T-helper 9 cell (primary cell): Measurements from ENCODE around the gene CYP2F1.
"Not testable (repeated sequence)": the region's sequence is repeated elsewhere in the genome, so short reads cannot be mapped to it uniquely, and the experiment has no call there.

Experiments used
- DNase-seq: peaks from one replicate; pipeline ENCODE4 v3.0.0-alpha.2; 2020

The CYP2F1 gene

DNA sequence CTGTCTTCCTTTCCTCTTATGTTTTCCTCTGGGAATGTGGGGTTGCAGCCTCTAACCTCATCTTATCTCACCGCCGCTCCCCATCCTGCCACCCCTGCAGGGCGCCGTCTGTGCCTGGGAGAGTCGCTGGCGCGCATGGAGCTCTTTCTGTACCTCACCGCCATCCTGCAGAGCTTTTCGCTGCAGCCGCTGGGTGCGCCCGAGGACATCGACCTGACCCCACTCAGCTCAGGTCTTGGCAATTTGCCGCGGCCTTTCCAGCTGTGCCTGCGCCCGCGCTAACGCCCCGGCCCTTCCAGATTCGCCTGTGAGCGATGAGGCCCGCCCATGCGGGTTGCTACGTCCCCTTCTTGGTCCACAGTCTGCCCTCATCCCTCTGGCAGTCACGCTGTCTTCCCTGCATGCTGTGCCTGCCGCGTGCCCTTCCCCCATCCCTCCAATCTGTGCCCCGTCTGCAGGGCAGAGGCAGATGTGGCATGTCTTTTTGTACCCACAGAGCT, 13.6 kb downstream of the CYP2F1 start:
- peak; percentile 78 for DNase-seq

GRCh38 chr19:41128692-41129091, 14.5 kb downstream of the CYP2F1 start:
- no peak for DNase-seq

DNA sequence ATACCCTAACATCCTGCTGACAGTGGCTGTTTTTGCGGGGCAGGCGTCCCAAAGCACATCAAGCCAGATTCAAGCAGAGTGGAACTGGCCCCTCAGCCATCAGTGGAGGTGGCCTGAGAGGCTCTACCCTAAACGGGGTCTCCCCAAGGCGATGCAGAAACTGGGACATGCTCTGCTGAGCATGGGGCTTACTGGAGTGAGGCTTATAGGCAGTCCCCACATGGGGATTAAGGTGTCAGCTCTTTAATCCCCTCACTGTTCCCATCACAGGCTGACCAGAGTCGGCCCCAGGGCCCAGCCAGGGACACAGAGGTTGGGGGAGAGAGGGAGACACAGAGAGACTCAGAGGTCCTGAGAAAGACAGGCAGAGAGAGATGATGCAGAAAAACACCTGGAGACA, 17.0 kb downstream of the CYP2F1 start:
- no peak for DNase-seq

DNA sequence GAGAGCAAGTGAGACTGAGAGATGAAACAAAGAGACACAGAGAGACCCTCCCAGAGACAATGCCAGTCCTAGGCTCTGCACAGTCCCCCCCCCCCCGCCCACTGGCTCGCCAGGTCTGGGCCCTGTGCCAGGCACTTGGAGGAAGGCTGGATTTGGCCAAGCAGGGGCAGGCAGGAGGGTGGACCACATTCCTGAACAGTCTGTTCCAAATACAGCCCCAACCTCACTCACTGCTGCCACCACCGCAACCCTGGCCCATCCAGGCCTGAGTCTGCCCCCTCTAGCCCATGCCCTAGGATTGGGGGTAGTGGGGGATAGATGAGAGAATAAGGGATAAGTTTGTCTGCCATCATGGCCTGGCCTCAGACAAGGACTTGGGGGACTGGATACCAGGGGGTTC, 19.0 kb downstream of the CYP2F1 start:
- no peak for DNase-seq

DNA sequence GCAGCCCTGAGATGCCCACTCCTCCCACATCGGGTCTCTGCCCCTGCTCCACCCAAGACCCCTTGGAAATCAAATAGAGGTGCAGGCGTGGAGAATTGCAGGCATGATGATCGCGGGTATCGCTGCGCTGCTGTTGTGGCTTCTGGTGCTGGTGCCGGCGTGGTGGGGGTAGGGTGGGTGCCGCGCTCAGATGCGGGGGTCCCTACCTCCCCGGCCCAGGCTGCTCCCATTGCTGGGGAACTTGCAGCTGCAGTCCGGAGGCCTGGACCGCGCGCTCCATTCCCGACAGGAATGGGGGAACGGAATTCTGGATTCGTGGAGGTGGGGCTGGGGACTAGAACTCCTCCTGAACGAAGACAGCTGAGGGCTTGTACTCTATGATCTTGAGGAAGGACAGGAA, 20.4 kb downstream of the CYP2F1 start:
- no peak for DNase-seq

DNA sequence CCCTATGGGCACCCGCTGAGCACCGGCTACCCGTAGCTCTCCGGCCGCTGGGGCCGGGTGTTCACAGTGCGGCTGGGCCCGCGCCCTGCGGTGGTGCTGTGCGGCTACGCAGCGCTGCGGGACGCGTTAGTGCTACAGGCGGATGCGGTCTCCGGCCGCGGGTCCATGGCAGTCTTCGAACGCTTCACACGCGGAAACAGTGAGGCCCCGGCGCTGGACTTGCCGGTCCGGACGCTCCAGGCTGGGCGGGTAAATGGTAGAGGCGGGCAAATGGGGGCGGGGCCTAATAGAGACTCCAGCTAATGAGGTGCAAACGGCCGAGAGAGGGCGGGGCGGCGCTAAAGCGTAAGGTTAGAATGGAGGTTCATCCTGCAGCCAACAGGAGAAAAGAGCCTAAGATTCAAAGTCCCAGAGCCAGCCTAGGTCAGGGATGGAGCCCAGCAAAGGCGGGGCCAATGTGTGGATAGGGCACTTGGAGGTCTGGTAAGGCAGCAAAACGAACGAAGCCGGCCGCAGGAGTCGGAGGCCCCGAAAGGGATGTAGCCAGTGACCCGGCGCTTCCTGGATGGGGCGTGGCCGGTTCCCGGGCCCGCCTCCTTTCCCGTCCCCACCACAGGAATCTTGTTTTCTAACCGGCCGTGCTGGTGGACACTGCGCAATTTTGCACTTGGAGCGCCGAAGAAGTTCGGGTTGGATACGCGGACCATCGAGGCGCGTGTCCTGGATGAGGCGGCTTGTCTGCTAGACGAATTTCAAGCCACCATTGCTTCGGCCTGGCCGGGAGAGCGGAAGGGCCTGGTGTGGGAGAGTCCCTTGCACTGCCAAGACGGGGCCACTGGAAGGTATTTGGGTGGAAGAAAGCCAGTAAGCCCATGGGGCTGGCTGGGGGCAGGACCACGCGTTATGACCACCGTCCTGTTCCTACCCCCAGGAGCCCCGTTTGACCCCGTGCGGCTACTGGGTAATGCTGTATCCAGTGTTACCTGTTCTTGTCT, 21.5 kb downstream of the CYP2F1 start:
- not testable (repeated sequence) for DNase-seq

- DNase-seq = no peak
These were observed 22.6 kb downstream of the CYP2F1 start for GRCh38 chr19:41136636-41137455.

DNA sequence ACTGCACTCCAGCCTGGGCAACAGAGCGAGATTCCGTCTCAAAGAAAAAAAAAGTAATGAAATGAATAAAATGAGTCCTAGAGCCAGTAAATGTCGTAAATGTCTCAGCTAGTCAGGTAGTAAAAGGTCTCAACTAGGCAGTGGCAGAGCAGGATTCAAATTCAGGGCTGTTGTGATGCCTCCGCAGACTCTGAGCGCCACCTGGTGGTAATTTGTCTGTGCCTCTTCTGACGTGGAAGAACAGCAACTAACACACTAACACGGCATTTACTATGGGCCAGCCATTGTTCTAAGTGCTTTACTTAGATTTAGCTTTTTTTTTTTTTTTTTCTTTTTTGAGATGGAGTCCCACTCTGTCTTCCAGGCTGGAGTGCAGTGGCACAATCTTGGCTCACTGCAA, 30.2 kb downstream of the CYP2F1 start:
- peak; percentile 91 for DNase-seq

GRCh38 chr19:41149831-41150230, 35.6 kb downstream of the CYP2F1 start:
- DNase-seq = no peak

- not testable (repeated sequence) for DNase-seq
These were observed 36.8 kb downstream of the CYP2F1 start for GRCh38 chr19:41150986-41151385.

- no peak for DNase-seq
These were observed 39.8 kb downstream of the CYP2F1 start for GRCh38 chr19:41154060-41154459.

DNA sequence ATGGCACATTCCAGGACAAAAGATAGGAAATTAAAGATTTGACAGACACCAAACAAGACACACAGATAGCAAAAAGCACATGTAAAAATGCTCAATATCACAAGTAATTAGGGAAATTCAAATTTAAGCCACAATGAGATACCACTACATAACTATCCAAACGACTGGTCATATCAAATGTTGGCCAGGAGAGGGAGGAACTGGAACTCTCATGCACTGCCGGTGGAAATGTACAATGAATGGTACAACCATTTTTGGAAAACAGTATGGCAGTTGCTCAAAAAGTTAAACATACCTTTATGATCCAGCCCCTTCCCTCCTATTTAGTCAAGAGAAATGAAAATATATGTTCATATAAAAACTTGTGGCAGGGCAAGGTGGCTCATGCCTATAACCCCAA, 42.0 kb downstream of the CYP2F1 start:
- DNase-seq = no peak

GRCh38 chr19:41159881-41160280, 45.6 kb downstream of the CYP2F1 start:
- DNase-seq = no peak

DNA sequence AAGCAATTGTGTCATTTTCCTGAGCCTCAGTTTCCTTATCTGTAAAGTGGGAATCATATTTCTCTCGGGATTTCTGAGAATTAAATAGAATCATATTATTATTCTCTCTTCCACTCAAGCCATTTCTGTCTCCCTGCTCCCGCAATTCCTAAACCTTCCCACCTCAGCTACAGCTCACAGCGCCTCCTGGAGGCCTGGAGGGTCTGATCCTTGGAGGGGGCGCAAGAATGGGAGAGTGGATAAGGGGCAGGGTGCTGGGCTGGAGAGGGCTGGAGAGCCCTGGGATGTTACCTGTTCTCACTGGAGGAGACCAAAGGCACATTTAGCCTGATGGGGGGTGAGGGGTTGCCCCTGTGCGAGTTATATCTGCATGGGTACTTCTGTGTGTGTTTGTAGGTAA, 47.7 kb downstream of the CYP2F1 start:
- DNase-seq = no peak

DNA sequence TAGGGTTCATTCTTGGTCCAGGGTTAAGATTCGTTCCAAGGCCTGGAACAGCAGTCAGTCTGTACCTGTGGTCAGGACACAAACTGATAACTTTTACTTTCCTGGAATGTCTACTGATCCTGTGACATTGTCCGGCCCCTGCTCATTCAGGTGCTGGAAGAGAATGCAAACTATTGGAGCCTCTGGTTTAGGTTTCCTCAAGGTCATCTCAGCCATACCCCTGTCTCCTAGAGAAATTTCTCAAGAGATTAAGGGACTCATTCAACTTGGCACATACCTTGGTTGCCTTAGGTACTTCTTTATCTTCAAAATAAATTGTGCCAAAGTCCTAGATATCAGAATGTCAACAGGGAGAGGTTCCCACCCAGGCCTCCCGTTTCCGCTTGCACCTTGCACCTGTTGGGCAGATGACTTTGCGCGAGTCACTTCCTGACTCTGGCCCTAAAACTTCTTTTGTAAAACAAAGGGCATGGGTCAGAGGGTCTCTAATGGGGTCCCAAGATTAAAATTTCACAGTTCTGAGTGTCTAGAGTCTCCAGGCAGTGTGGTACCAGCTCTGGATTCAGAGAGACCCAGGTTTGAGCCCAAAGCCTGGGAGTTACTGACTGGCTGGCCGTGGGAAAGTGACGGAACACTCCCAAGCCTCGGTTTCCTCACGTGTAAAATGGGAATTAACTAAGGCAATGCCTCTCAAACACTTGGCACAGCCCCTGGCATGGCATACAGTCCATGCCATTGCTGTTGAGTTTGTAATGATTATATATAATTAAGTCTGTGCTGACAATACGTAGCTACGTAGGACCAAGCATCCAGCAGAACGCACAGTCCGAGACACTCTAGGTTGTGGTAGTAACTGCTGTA, 52.9 kb downstream of the CYP2F1 start:
- no peak for DNase-seq

DNA sequence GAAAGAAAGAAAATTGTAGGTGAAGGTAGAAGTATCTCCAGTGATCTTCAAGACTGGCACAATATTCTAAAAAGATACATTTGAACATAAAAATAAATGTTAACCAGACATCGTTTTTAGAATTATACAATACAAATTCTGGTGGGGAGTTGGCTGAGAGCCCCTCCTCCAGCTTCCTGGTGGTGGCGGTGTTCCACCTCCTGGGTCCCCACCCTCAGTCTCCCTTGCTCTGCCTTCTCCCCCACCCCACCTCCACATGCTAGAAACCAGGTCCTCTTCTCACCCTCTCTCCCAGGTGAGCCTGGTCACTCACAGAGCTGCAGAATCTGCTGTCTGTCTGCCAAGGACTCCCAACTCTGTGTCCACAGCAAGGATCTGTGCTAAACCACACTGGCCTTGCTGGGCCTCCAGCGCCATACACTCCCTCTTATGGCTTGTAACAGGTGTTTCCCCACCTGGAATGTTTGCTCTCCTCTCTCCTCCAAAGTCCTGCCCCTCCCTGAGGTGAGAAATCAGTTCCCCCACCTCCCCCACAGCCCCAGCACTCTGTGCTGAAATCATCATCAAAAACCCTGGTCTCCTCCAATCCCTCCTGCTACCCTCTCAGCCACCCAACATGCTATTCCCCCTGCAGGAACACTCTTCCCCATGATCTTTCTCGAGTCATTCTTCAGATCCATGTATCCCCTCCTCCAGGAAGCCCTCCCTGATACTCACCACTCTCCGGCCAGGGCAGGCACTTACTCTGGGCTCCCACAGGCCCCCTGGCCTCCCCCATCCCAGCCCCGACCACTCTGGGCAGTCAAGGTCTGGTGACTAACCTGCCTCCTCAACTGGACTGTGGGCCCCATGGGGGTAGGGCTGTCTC, 58.3 kb downstream of the CYP2F1 start:
- DNase-seq = no peak

DNA sequence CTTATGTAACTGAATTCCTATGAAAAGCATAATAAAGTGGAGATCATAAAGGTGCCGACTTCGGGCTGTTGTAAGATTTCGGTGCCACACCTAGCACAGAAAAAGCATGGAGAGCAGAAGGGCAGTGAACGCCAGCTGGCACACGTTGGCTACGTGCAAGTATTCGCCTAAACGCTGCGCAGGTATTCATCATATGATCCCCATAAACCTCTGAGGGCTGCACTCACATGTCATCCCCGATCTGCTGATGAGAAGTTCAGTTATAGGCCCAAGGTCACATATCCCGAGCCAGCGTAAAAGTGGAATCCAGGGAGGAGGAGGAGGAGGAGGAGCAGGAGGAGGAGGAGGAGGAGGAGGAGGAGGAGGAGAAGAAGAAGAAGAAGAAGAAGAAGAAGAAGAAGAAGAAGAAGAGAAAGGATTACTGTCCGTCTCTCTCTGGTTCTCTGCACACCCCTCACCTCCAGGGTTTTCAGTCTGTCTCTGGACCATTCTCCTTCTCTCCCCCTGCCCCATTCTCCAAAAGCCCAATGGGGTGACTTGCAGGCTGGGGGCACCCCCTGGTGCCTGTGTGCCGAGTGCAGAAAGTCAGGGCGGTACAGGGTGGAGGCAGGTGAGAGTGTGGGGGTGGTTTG, 60.2 kb downstream of the CYP2F1 start:
- no peak for DNase-seq

DNA sequence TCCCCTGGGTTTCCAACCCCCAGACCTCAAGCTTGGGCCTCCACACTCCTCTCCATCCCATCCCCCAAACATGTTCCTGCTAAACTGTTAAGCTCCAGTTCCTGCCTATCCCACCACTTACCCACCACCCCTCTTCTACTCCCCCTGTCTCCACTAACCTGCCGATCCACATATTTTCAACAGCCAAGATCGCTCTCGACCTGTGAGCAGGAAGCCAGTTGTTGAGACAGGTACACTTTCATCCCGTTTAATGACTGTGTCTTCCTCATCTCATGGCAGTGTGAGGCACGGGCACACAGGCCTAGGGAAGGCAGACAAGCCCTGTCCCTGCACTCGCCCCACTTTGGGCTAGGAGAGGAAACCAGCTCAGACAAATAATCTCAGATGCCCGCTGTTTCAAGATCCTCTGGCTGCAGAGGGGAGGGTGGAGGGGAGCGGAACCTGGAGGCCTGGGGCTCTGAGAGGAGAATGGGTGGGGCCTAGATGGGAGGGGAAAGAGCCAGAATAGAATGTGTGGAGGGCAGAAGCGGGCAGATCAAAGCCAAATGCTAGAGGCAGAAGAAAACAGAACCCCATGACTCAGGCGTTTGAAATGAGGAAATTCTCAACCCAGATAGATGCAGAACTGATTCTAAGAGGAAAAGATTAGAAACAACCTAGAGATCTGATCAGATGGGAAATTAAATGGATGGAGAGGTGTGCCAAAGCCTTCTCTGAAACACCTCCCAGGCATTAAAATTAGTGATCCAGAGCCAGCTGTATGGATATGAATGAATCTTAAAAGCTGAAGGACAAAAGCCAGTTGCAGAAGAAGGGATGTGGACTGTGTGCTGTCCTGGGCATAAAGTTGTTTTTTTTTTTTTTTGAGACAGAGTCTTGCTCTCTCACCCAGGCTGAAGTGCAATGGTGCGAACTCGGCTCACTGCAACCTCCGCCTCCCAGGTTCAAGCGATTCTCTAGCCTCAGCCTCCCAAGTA, 61.9 kb downstream of the CYP2F1 start:
- peak; percentile 5 for DNase-seq
